Adrenal gland (tissue), 12 donors: ENCODE measurements around the gene CTNND2. TPM values are rescaled to one million over a fixed set of nuclear protein-coding genes. Genes with fewer than 3 reads are reported as not detected.

ENCODE experiments used
- DNase-seq, 7 donors: peaks; one replicate each; pipeline ENCODE4 v3.0.0-alpha.2; 2019 to 2020
- H3K27ac ChIP-seq, 5 donors: fragments of 200-600 bp; sonication (generic) in 4 of 5; 1 replicate in 3 of 5; 2 replicates in 2 of 5; pipeline versions ENCODE4 v1.5.1 to v1.8.0; 2016 to 2020; ENCODE audit warnings: mild to moderate bottlenecking in 1 of 5
- H3K27me3 ChIP-seq: fragments of 200-600 bp; 2 replicates; pipeline ENCODE4 v1.8.0; 2021
- H3K36me3 ChIP-seq, 2 donors: fragments of 200-600 bp; replicated peaks in 1 of 2; 1 replicate in 1 of 2; 2 replicates in 1 of 2; pipeline versions ENCODE4 v1.5.1 to v1.8.0; 2018 to 2022
- H3K4me1 ChIP-seq, 2 donors: fragments of 200-600 bp; replicated peaks in 1 of 2; 1 replicate in 1 of 2; 2 replicates in 1 of 2; pipeline versions ENCODE4 v1.5.1 to v1.8.0; 2018 to 2021
- H3K4me3 ChIP-seq, 4 donors: fragments of 200-600 bp; sonication (generic) in 3 of 4; one replicate each; pipeline ENCODE4 v1.5.1; 2016 to 2018
- H3K9me3 ChIP-seq, 3 donors: fragments of 200-600 bp; sonication (generic) in 1 of 3; replicated peaks in 1 of 3; 1 replicate in 2 of 3; 2 replicates in 1 of 3; pipeline versions ENCODE4 v1.5.1 to v1.8.0; 2016 to 2021
- POLR2A ChIP-seq, 2 donors: fragments of 450-650 bp; IDR thresholded peaks; one replicate each; pipeline ENCODE4 v1.6.1; 2017; ENCODE audit warnings: antibody characterized with exemption in 2 of 2, mild to moderate bottlenecking in 2 of 2, moderate library complexity in 1 of 2
- WGBS, 4 donors: extraction: QIAGEN DNeasy Blood & Tissue Kit in 2 of 4; methylation state at CpG; one replicate each; pipeline versions ENCODE4 v1.1.5 to v1.1.7; 2013 to 2017; 5-methylcytosine and 5-hydroxymethylcytosine counted together
- intact Hi-C, 2 donors: fragments of 100-400 bp; cut with DNase I; formaldehyde crosslinking; loops; one replicate each; pipeline versions ENCODE4 v1.14.1 to v1.15.0; 2022 to 2023
- polyA plus RNA-seq, 3 donors: library from polyadenylated mRNA; stranded (reverse); fragments of 200-250 nt in 2 of 3; fragments of 350-450 nt in 1 of 3; fragmentation: Illumina TruSeq in 1 of 3; extraction: RNeasy Lipid Tissue Mini Kit (QIAGEN cat#74804) in 1 of 3; gene quantifications; one replicate each; pipeline ENCODE4 v1.2.3, GENCODE V29; 2013 to 2014
- total RNA-seq, 9 donors: library from RNA; depleted of rRNA in 4 of 9; stranded (reverse); fragments of >200 nt in 4 of 9; fragments of 120-200 nt in 1 of 9; fragmentation: NEBNext Ultra II Directional in 1 of 9; extraction: Animal tissue kit (Norgen Biotek cat#: 25700) in 1 of 9; gene quantifications; one replicate each; pipeline versions ENCODE4 v1.1.0 to v1.2.4, GENCODE V29; 2013 to 2023
- TF ChIP-seq, protein P1 (sequence below), 6 experiments: fragments of 450-650 bp in 4 of 6; fragments of 200-600 bp in 2 of 6; sonication (generic) in 1 of 6; IDR thresholded peaks; 1 replicate in 5 of 6; 2 replicates in 1 of 6; pipeline versions ENCODE4 v1.5.1 to v1.8.0; 2016 to 2021; ENCODE audit warnings: antibody characterized with exemption in 6 of 6, mild to moderate bottlenecking in 2 of 6, moderate library complexity in 1 of 6
- donor health status: healthy with polysubstance abuse.
- donor health status: Bipolar disorder and iron deficiency.
- donor health status: DM: yes; HTN: yes; CAD: no.
- donor health status: DM: no; HTN: no; CAD: no.
- donor health status: DM: no; HTN: no; CAD: no.
- donor health status: DM: yes; HTN: yes; CAD: no.

CTNND2 gene
- total and polyA plus RNA-seq, 12 donors: 0.34 to 4.2 (median 1.1) TPM; not detected in 1

GRCh38 chr5:11248966-11249365 is 655.3 kb downstream of the CTNND2 start:
- Histone ChIP-seq H3K27ac (no peak overlapping the region), H3K9me3 (no peaks in the 10 kb centered on the region), H3K36me3 (no peaks in the 10 kb centered on the region), H3K27me3 (no peaks in the 10 kb centered on the region), H3K4me3 (no peak overlapping the region), H3K4me1 (no peaks in the 10 kb centered on the region)
- DNase-seq: no peak
- TF ChIP-seq, protein P1, sequence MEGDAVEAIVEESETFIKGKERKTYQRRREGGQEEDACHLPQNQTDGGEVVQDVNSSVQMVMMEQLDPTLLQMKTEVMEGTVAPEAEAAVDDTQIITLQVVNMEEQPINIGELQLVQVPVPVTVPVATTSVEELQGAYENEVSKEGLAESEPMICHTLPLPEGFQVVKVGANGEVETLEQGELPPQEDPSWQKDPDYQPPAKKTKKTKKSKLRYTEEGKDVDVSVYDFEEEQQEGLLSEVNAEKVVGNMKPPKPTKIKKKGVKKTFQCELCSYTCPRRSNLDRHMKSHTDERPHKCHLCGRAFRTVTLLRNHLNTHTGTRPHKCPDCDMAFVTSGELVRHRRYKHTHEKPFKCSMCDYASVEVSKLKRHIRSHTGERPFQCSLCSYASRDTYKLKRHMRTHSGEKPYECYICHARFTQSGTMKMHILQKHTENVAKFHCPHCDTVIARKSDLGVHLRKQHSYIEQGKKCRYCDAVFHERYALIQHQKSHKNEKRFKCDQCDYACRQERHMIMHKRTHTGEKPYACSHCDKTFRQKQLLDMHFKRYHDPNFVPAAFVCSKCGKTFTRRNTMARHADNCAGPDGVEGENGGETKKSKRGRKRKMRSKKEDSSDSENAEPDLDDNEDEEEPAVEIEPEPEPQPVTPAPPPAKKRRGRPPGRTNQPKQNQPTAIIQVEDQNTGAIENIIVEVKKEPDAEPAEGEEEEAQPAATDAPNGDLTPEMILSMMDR (IDR thresholded peaks at IDR 0.05): no peak
- no peak for TF ChIP-seq POLR2A (IDR thresholded peaks at IDR 0.05)
- intact Hi-C loops: no loop called here
- 62 to 70% (median 66%) methylated on average over 4 of the region's 4 CpGs for WGBS, 4 donors

DNA sequence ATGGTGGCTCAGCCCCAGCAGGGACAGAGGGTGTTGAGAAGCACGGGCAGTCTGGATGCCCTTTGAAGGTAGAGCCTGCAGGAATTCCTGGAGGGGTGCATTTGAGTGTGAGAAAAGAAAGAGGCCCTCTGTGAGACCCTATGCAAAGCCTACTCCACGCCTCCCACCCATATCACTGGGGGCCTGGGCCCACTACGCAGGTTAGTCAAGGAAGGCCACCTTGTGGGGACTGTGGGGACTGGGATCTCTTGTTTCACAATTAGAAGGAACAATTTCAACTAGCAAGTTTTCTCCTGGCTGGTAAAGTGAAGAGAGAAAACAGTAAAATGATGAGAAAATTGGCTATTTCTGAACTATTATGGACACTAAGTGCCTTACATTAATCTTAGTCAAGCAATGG is 657.0 kb downstream of the CTNND2 start:
- H3K4me3 ChIP-seq: no peak overlapping the region
- 82 to 90% (median 86%) methylated on average over 3 of the region's 3 CpGs for WGBS, 4 donors

GRCh38 chr5:11240293-11241190 is 663.7 kb downstream of the CTNND2 start:
- H3K4me3 ChIP-seq: no peak overlapping the region
- no peak for DNase-seq
- no peaks in the 10 kb centered on the region for H3K9me3 ChIP-seq
- no peaks in the 10 kb centered on the region for H3K27me3 ChIP-seq
- no peaks in the 10 kb centered on the region for H3K36me3 ChIP-seq
- TF ChIP-seq, protein P1 (IDR thresholded peaks at IDR 0.05): no peak
- TF ChIP-seq POLR2A (IDR thresholded peaks at IDR 0.05): no peak
- H3K27ac ChIP-seq: no peak overlapping the region
- intact Hi-C loops: no loop called here
- H3K4me1 ChIP-seq: no peaks in the 10 kb centered on the region
- 75 to 91% (median 85%) methylated on average over 2 of the region's 2 CpGs for WGBS, 4 donors

More for the DNA sequence above, 657.0 kb downstream of the CTNND2 start:
- intact Hi-C loops: no loop called here
- no peaks in the 10 kb centered on the region for H3K4me1 ChIP-seq
- H3K9me3 ChIP-seq: no peaks in the 10 kb centered on the region
- no peaks in the 10 kb centered on the region for H3K36me3 ChIP-seq
- no peak for DNase-seq
- TF ChIP-seq, protein P1 (IDR thresholded peaks at IDR 0.05): no peak
- no peak for TF ChIP-seq POLR2A (IDR thresholded peaks at IDR 0.05)
- no peak overlapping the region for H3K27ac ChIP-seq
- no peaks in the 10 kb centered on the region for H3K27me3 ChIP-seq

DNA sequence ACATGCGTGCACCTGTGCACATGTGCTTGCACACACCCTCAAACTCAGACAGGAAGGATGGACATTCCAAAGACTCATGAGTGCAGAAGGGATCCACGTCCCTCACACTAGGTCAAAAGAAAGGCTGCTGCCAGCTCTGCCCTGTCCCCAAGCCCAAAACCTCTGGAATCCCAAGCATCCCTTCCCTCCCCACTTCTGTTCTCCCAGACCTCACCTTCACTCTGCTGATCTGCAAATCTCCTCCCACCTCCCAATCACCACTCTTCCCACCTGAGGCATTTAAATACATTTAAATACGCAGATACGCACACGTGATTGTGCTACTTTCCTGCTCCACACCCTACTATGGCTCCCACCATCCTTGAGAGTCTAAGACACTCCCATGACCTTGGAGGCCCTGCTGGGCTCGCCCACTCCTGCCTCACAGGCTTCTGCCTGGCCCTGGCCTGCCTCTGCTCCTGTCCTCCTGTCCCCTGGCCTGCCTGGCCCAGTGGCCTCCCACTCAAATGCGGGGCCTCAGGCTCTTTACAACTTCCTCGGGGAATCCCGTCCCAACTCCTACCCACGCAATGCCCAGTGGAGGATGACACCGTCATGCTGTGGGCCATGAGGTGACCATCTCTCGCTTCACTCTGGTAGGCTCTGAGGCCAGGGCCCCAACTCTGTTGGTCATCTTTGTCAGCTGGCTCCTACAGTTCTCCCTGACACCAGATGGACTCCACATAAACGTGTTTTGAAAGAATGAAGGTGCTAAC is 664.8 kb downstream of the CTNND2 start:
- Histone ChIP-seq H3K27ac (no peak overlapping the region), H3K27me3 (no peaks in the 10 kb centered on the region), H3K4me1 (no peaks in the 10 kb centered on the region), H3K9me3 (no peaks in the 10 kb centered on the region), H3K36me3 (no peaks in the 10 kb centered on the region), H3K4me3 (no peak overlapping the region)
- WGBS, 4 donors: 85 to 92% (median 90%) methylated on average over 13 of the region's 13 CpGs
- intact Hi-C loops: no loop called here
- no peak for DNase-seq
- TF ChIP-seq, protein P1 (IDR thresholded peaks at IDR 0.05): no peak
- no peak for TF ChIP-seq POLR2A (IDR thresholded peaks at IDR 0.05)
